RWPE2 (cell line): ENCODE results near the gene ATG2A.

Source experiments
- ATAC-seq: fragments of 200-7000 bp; cut with Tn5 transposase; 3 replicates; pipeline ENCODE4 v1.9.1; 2021; ENCODE audit warnings: low read depth
- DNase-seq: peaks from one replicate; pipeline ENCODE4 v3.0.0-alpha.2; 2020; ENCODE audit warnings: low spot score
- H3K27ac ChIP-seq: fragments of 450-650 bp; 2 replicates; pipeline ENCODE4 v1.5.1; 2017; ENCODE audit warnings: mild to moderate bottlenecking; ENCODE audit not compliant: poor library complexity, severe bottlenecking
- H3K27me3 ChIP-seq: fragments of 250-450 bp; sonication (Bioruptor Pico); 2 replicates; pipeline ENCODE4 v1.5.1; 2021; ENCODE audit warnings: mild to moderate bottlenecking, moderate library complexity; ENCODE audit not compliant: insufficient read depth, poor library complexity, severe bottlenecking
- H3K36me3 ChIP-seq: fragments of 250-450 bp; sonication (Bioruptor Pico); 2 replicates; pipeline ENCODE4 v1.5.1; 2020; ENCODE audit warnings: low read depth, mild to moderate bottlenecking, moderate library complexity
- H3K4me1 ChIP-seq: fragments of 250-450 bp; sonication (Bioruptor Pico); 2 replicates; pipeline ENCODE4 v1.5.1; 2021; ENCODE audit warnings: mild to moderate bottlenecking, moderate library complexity; ENCODE audit not compliant: insufficient read depth, poor library complexity, severe bottlenecking
- H3K4me3 ChIP-seq: fragments of 250-450 bp; sonication (Bioruptor Pico); 2 replicates; pipeline ENCODE4 v1.5.1; 2021; ENCODE audit warnings: mild to moderate bottlenecking, moderate library complexity; ENCODE audit not compliant: severe bottlenecking
- H3K9me3 ChIP-seq: fragments of 250-450 bp; sonication (Bioruptor Pico); 2 replicates; pipeline ENCODE4 v1.5.1; 2021; ENCODE audit warnings: mild to moderate bottlenecking, moderate library complexity; ENCODE audit not compliant: severe bottlenecking
- CTCF ChIP-seq: fragments of 450-650 bp; IDR thresholded peaks from one replicate; pipeline ENCODE4 v1.5.1; 2017; ENCODE audit warnings: mild to moderate bottlenecking, moderate library complexity; ENCODE audit not compliant: poor library complexity, severe bottlenecking

ATG2A gene

GRCh38 chr11:64929625-64930024 is 12.6 kb upstream of the ATG2A start:
- no peak for DNase-seq
- no peak overlapping the region for H3K27ac ChIP-seq
- H3K36me3 ChIP-seq: peaks cover 35% of the 10 kb centered on the region
- no peaks in the 10 kb centered on the region for H3K4me1 ChIP-seq
- no peak for ATAC-seq
- H3K9me3 ChIP-seq: no peaks in the 10 kb centered on the region
- TF ChIP-seq CTCF: no peak
- no peaks in the 10 kb centered on the region for H3K27me3 ChIP-seq
- H3K4me3 ChIP-seq: no peak overlapping the region

- Histone ChIP-seq H3K4me1 (no peaks in the 10 kb centered on the region), H3K36me3 (peaks cover 35% of the 10 kb centered on the region), H3K4me3 (no peak overlapping the region), H3K9me3 (no peaks in the 10 kb centered on the region), H3K27ac (no peak overlapping the region), H3K27me3 (no peaks in the 10 kb centered on the region)
- no peak for TF ChIP-seq CTCF
- DNase-seq: no peak
- ATAC-seq: no peak
These were observed 11.9 kb upstream of the ATG2A start for GRCh38 chr11:64928957-64929356.

- Histone ChIP-seq H3K9me3 (no peaks in the 10 kb centered on the region), H3K27ac (no peak overlapping the region), H3K4me1 (peaks cover 3% of the 10 kb centered on the region), H3K27me3 (no peaks in the 10 kb centered on the region), H3K36me3 (peaks cover 21% of the 10 kb centered on the region), H3K4me3 (no peak overlapping the region)
- DNase-seq (no peak), ATAC-seq (no peak)
- TF ChIP-seq CTCF: no peak
These were observed 9.7 kb upstream of the ATG2A start for GRCh38 chr11:64926689-64927088.

- DNase-seq (no peak), ATAC-seq (no peak)
- peak overlapping the region; percentile 87 for H3K4me3 ChIP-seq
- TF ChIP-seq CTCF: no peak
- no peak overlapping the region for H3K27ac ChIP-seq
- H3K9me3 ChIP-seq: no peaks in the 10 kb centered on the region
- H3K27me3 ChIP-seq: no peaks in the 10 kb centered on the region
- peaks cover 12% of the 10 kb centered on the region for H3K36me3 ChIP-seq
- peaks cover 3% of the 10 kb centered on the region for H3K4me1 ChIP-seq
These were observed 8.8 kb upstream of the ATG2A start for GRCh38 chr11:64925536-64926436.

- Histone ChIP-seq H3K4me3 (peak overlapping the region; percentile 87), H3K27ac (peak overlapping the region; percentile 60), H3K27me3 (no peaks in the 10 kb centered on the region), H3K4me1 (peaks cover 3% of the 10 kb centered on the region), H3K36me3 (peaks cover 5% of the 10 kb centered on the region; the same call in 1 of the 2 replicates), H3K9me3 (no peaks in the 10 kb centered on the region)
- DNase-seq (no peak), ATAC-seq (no peak)
- TF ChIP-seq CTCF: no peak
These were observed 7.9 kb upstream of the ATG2A start for GRCh38 chr11:64924910-64925284.
